Keratinocyte (primary cell): ENCODE results near the gene PECR. TPM values are rescaled to one million over a fixed set of nuclear protein-coding genes. Genes with fewer than 3 reads are reported as not detected.

Experiments
- DNase-seq: peaks from one replicate; pipeline ENCODE4 v3.0.0-alpha.2; 2011; ENCODE audit warnings: low read depth, missing footprints, low spot score
- FAIRE-seq: peaks from 2 replicates; lab custom pipeline; 2011; peaks lifted over from hg19 to GRCh38; lab: Jason Lieb, UNC
- H2AFZ ChIP-seq: 2 replicates; pipeline ENCODE4 v1.6.0; 2012; ENCODE audit warnings: low read length, control low read depth, inconsistent platforms; ENCODE audit not compliant: control insufficient read depth
- H3K27ac ChIP-seq: 2 replicates; pipeline ENCODE4 v1.5.1; 2011; ENCODE audit warnings: low read length; ENCODE audit not compliant: control insufficient read depth, insufficient read depth
- H3K27me3 ChIP-seq: 3 replicates; pipeline ENCODE4 v1.6.0; 2011; ENCODE audit warnings: low read length; ENCODE audit not compliant: control insufficient read depth, insufficient read depth; ENCODE audit errors: extremely low read depth
- H3K36me3 ChIP-seq, 2 experiments: 2 replicates in 1 of 2; 3 replicates in 1 of 2; pipeline ENCODE4 v1.5.1; 2011; ENCODE audit warnings: low read length in 2 of 2, mild to moderate bottlenecking in 1 of 2; ENCODE audit not compliant: control insufficient read depth in 2 of 2, insufficient read depth in 2 of 2; ENCODE audit errors: extremely low read depth in 1 of 2
- H3K4me1 ChIP-seq: 3 replicates; pipeline ENCODE4 v1.5.1; 2011; ENCODE audit warnings: low read length; ENCODE audit not compliant: control insufficient read depth, insufficient read depth; ENCODE audit errors: extremely low read depth
- H3K4me2 ChIP-seq: 3 replicates; pipeline ENCODE4 v1.6.0; 2011; ENCODE audit warnings: low read depth, low read length; ENCODE audit not compliant: control insufficient read depth, insufficient read depth; ENCODE audit errors: extremely low read depth
- H3K4me3 ChIP-seq, 3 experiments: fragments of 200-600 bp in 1 of 3; sonication (generic) in 1 of 3; 2 replicates in 2 of 3; 3 replicates in 1 of 3; pipeline ENCODE4 v1.5.1; 2011 to 2016; ENCODE audit warnings: low read length in 3 of 3, mild to moderate bottlenecking in 3 of 3, control low read depth in 2 of 3, inconsistent platforms in 1 of 3, low read depth in 1 of 3, mixed read lengths in 1 of 3, mixed run types in 1 of 3, moderate library complexity in 1 of 3; ENCODE audit not compliant: control insufficient read depth in 2 of 3, insufficient read depth in 2 of 3; ENCODE audit errors: extremely low read depth in 1 of 3
- H3K79me2 ChIP-seq: 2 replicates; pipeline ENCODE4 v1.6.0; 2012; ENCODE audit warnings: low read length; ENCODE audit not compliant: control insufficient read depth, insufficient read depth
- H3K9ac ChIP-seq: 3 replicates; pipeline ENCODE4 v1.6.0; 2011; ENCODE audit warnings: low read length; ENCODE audit not compliant: control insufficient read depth, insufficient read depth; ENCODE audit errors: extremely low read depth
- H3K9me1 ChIP-seq: 3 replicates; pipeline ENCODE4 v1.6.0; 2011; ENCODE audit warnings: low read length; ENCODE audit not compliant: control insufficient read depth, insufficient read depth; ENCODE audit errors: extremely low read depth
- H3K9me3 ChIP-seq: 2 replicates; pipeline ENCODE4 v1.5.1; 2012; ENCODE audit warnings: low read depth, low read length; ENCODE audit not compliant: control insufficient read depth
- H4K20me1 ChIP-seq: 3 replicates; pipeline ENCODE4 v1.6.0; 2011; ENCODE audit warnings: low read length; ENCODE audit not compliant: control insufficient read depth, insufficient read depth; ENCODE audit errors: extremely low read depth
- EZH2 ChIP-seq: IDR thresholded peaks from one replicate; pipeline ENCODE4 v1.6.1; 2012; ENCODE audit warnings: inconsistent platforms, mild to moderate bottlenecking, low read length, moderate library complexity
- dilution Hi-C: fragments of 300-500 bp; cut with MboI; formaldehyde crosslinking; loops from one replicate; pipeline ENCODE4 v1.7.0; 2020; ENCODE audit warnings: low sequenced_read_pairs; ENCODE audit not compliant: extremely low pct_ligation_motif_present
- polyA plus RNA-seq, 5 experiments: library from polyadenylated mRNA; depleted of rRNA in 3 of 5; stranded (reverse) in 3 of 5; stranded (forward) in 1 of 5; unstranded in 1 of 5; fragments of >200 nt; gene quantifications; 1 replicate in 1 of 5; 2 replicates in 3 of 5; 3 replicates in 1 of 5; pipeline versions ENCODE4 v1.2.1 to v1.2.3, GENCODE V29; 2011 to 2012; ENCODE audit warnings: missing spikeins in 2 of 5, low read depth in 1 of 5, low replicate concordance in 1 of 5
- TF ChIP-seq, protein P1 (sequence below), 3 experiments: IDR thresholded peaks in 1 of 3; conservative IDR thresholded peaks in 1 of 3; optimal IDR thresholded peaks in 1 of 3; 2 replicates in 2 of 3; 3 replicates in 1 of 3; pipeline versions ENCODE3 to v1.5.1; 2011; ENCODE audit warnings: low read length in 3 of 3, mild to moderate bottlenecking in 3 of 3, moderate library complexity in 2 of 3, control low read depth in 1 of 3, inconsistent platforms in 1 of 3; ENCODE audit not compliant: insufficient read depth in 2 of 3; ENCODE audit errors: extremely low read depth in 1 of 3

The PECR gene
- polyA plus RNA-seq, 1 donor (not counting 4 experiments of a cell fraction or from before 2014, with no cell fraction given): 12.0 TPM

DNA sequence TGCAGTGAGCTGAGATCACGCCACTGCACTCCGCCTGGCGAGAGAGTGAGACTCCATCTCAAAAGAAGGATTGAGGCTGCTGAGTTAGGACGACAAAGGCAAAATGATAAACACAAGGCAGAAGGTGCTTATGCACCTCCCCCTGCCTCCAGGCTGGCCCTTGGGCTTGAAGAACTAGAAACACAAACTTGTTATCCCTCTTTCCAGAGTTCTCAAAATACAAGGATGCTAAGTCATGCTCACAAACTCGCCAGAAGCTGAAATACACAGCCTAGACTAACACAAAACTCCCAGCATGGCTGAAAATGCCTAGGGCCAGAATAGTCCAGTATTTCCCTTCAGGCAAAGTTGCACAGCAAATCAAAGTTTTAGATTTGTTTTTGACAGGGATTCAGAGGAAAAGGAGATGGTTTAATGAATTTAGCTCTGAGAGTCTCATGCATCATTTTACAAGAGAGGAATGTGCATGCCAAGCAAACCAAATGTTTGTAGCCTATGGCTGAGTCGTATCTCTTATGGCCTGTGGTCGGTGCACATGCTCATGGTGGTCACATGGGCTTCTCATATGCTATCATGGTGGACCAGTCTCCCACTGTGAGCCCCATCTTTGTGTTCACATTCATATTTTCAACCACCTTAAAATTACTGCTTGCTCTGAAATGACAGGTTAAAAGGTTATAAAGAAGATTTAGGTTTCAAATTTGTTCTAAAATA, 52.0 kb downstream of the PECR start:
- Histone ChIP-seq H4K20me1 (no peaks in the 10 kb centered on the region), H3K9me1 (no peaks in the 10 kb centered on the region), H3K9ac (no peak overlapping the region), H3K27me3 (no peaks in the 10 kb centered on the region), H3K27ac (no peak overlapping the region), H2AFZ (no peak overlapping the region), H3K4me1 (peaks cover 9% of the 10 kb centered on the region), H3K36me3 (no peaks in the 10 kb centered on the region), H3K79me2 (no peaks in the 10 kb centered on the region), H3K9me3 (no peaks in the 10 kb centered on the region), H3K4me3 (no peak overlapping the region), H3K4me2 (no peak overlapping the region)
- dilution Hi-C loops: no loop called here
- DNase-seq (no peak), FAIRE-seq (no peak)
- TF ChIP-seq EZH2: no peak
- TF ChIP-seq, protein P1, sequence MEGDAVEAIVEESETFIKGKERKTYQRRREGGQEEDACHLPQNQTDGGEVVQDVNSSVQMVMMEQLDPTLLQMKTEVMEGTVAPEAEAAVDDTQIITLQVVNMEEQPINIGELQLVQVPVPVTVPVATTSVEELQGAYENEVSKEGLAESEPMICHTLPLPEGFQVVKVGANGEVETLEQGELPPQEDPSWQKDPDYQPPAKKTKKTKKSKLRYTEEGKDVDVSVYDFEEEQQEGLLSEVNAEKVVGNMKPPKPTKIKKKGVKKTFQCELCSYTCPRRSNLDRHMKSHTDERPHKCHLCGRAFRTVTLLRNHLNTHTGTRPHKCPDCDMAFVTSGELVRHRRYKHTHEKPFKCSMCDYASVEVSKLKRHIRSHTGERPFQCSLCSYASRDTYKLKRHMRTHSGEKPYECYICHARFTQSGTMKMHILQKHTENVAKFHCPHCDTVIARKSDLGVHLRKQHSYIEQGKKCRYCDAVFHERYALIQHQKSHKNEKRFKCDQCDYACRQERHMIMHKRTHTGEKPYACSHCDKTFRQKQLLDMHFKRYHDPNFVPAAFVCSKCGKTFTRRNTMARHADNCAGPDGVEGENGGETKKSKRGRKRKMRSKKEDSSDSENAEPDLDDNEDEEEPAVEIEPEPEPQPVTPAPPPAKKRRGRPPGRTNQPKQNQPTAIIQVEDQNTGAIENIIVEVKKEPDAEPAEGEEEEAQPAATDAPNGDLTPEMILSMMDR (optimal IDR thresholded peaks at IDR 0.05 in 1 of 3, IDR thresholded peaks at IDR 0.05 in 1 of 3, conservative IDR thresholded peaks at IDR 0.05 in 1 of 3; ENCODE audit: extremely low read depth in 1 of 3, insufficient read depth in 2 of 3, low read length in 3 of 3): no peak

DNA sequence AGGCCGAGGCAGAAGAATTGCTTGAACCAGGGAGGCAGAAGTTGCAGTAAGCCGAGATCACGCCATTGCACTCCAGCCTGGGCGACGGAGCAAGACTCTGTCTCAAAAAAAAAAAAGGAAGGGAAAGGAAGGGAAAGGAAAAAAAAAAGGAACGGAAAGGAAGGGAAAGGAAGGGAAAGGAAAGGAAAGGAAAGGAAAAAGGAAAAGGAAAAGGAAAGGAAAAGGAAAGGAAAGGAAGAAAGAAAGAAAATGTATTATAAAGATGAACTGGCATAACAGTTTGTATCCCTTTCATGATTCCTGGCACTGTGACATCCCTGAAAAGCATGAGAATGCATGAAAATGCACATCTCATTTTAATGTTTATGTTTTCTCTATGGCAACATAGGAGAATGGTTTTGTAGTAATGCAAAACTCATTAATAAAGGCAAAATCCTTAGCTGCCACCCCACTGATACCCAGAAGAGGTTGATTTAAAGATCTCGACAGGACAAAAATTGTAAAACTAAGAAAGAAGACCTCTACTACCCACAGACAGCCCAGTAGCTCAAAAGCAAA, 56.8 kb downstream of the PECR start:
- dilution Hi-C loops: no loop called here
- Histone ChIP-seq H3K4me1 (no peaks in the 10 kb centered on the region), H3K79me2 (no peaks in the 10 kb centered on the region), H2AFZ (no peak overlapping the region), H3K27me3 (no peaks in the 10 kb centered on the region), H3K4me2 (no peak overlapping the region), H3K9me1 (no peaks in the 10 kb centered on the region), H4K20me1 (no peaks in the 10 kb centered on the region), H3K4me3 (no peak overlapping the region), H3K9me3 (no peaks in the 10 kb centered on the region), H3K27ac (no peak overlapping the region), H3K36me3 (no peaks in the 10 kb centered on the region), H3K9ac (no peak overlapping the region)
- no peak for TF ChIP-seq EZH2
- TF ChIP-seq, protein P1 (optimal IDR thresholded peaks at IDR 0.05 in 1 of 3, IDR thresholded peaks at IDR 0.05 in 1 of 3, conservative IDR thresholded peaks at IDR 0.05 in 1 of 3; ENCODE audit: extremely low read depth in 1 of 3, insufficient read depth in 2 of 3, low read length in 3 of 3): no peak
- FAIRE-seq: no peak
- DNase-seq: no peak
